DOHH2 (cell line): ENCODE measurements around the gene SLC47A2.

ENCODE experiments used
- EZH2phosphoT487 ChIP-seq: fragments of 200-600 bp; sonication (generic); IDR thresholded peaks from 2 replicates; pipeline ENCODE4 v1.6.1; 2017; ENCODE audit warnings: borderline replicate concordance, mild to moderate bottlenecking, antibody characterized with exemption, low read length, moderate library complexity, mixed read lengths
- TF ChIP-seq, protein P1 (sequence below): fragments of 200-600 bp; sonication (generic); IDR thresholded peaks from one replicate; pipeline ENCODE4 v1.5.1; 2014; ENCODE audit warnings: antibody characterized with exemption, mild to moderate bottlenecking, low read depth, low read length; ENCODE audit not compliant: poor library complexity, severe bottlenecking

DNA sequence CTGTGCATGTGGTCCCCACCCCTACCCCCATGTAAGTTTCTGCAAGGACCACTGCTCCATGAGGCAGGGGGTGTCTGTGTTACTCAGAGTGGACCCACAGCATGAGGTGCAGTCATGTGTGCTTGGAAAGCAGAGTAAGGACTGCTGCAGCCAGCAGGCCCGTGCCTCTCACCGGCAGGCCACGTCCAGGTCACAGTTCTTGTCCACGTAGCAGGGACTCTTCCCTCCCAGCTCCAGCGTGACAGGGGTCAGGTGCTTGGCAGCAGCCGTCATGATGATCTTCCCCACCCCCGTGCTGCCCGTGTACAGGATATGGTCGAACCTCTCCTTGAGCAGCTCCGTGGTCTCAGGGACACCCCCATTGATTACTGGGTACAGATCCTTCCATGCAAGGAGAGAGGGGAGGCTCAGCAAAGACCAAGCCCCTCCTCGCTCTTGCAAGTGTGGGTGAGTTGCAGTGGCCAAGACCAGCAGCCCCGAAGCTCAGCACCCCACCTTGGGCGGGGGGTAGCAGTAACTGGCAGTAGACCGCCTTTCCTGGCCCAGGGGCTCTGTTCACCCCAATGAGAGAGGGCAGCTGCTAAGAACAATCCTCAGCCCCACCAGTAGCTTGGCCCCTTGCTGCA lies 25.6 kb upstream of the SLC47A2 start:
- TF ChIP-seq, protein P1, sequence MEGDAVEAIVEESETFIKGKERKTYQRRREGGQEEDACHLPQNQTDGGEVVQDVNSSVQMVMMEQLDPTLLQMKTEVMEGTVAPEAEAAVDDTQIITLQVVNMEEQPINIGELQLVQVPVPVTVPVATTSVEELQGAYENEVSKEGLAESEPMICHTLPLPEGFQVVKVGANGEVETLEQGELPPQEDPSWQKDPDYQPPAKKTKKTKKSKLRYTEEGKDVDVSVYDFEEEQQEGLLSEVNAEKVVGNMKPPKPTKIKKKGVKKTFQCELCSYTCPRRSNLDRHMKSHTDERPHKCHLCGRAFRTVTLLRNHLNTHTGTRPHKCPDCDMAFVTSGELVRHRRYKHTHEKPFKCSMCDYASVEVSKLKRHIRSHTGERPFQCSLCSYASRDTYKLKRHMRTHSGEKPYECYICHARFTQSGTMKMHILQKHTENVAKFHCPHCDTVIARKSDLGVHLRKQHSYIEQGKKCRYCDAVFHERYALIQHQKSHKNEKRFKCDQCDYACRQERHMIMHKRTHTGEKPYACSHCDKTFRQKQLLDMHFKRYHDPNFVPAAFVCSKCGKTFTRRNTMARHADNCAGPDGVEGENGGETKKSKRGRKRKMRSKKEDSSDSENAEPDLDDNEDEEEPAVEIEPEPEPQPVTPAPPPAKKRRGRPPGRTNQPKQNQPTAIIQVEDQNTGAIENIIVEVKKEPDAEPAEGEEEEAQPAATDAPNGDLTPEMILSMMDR: no peak
- TF ChIP-seq EZH2phosphoT487: no peak
